Measurements from ENCODE around the gene C1orf232. TPM values are rescaled to one million over a fixed set of nuclear protein-coding genes. Genes with fewer than 3 reads are reported as not detected.
A peak's percentile ranks its signal among the peaks of the same experiment; 100 is the strongest.

C1orf232 gene
- total and polyA plus RNA-seq, 2 of the 13 experiments (the other 11 are each of a cell fraction or from before 2014, with no cell fraction given), result not detected

DNA sequence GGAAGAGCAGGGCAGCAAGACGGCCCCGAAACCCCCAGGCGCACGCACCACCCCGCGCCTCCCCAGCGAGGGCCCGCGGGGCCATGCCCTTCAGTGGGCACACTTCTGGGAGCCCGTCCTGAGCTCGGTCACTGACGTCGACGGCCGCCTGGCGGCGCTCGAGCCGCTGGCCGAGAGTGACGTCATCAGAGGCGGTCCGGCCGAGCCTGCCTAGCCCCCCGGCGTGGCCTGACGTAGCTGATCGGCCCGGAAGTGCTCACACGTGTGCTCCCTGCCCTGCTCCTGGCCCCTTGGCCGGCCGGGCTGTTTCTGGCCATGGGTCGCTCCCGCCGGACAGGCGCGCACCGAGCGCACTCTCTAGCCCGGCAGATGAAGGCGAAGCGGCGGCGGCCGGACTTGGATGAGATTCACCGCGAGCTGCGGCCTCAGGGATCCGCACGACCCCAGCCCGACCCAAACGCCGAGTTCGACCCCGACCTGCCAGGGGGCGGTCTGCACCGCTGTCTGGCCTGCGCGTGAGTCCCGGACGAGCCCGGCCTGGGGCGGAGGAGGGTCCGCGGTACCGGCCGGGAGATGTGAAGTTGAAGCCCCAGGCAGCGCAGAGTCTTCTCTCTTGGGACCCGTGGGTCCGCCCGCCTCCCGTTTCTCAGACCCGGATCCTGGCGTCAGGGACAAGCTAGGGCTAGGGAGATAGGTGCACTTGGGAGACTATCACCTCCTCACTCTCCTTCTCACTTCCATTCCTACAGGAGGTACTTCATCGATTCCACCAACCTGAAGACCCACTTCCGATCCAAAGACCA, 1.1 kb upstream of the C1orf232 start, which contains the start of gene ZNF593 (continued):
- TF ChIP-seq ZNF318 (CRISPR knock-in tag; IDR thresholded peaks at IDR 0.05), result no peak
- no peak for TF ChIP-seq NFIC (IDR thresholded peaks at IDR 0.05; ENCODE audit: low read length)
- no peak for TF ChIP-seq TBL1XR1 (IDR thresholded peaks at IDR 0.05; ENCODE audit: borderline replicate concordance, low read length, partially characterized antibody)
- TF ChIP-seq CREM (IDR thresholded peaks at IDR 0.05), result peak; percentile 95
- peak; percentile 88 for TF ChIP-seq CREM (CRISPR knock-in tag; IDR thresholded peaks at IDR 0.05)
- TF ChIP-seq ZNF292 (CRISPR knock-in tag; IDR thresholded peaks at IDR 0.05; ENCODE audit: borderline replicate concordance, low read depth), result peak; percentile 61; the same call in 1 of the 2 replicates
- TF ChIP-seq NCOA1 (CRISPR knock-in tag; IDR thresholded peaks at IDR 0.05), result 0 out of 2 replicates have a peak, but pooled peaks have one; percentile 63
- peak; percentile 90 for TF ChIP-seq ZMYM4 (CRISPR knock-in tag; IDR thresholded peaks at IDR 0.05)
- TF ChIP-seq LBX2 (CRISPR knock-in tag; IDR thresholded peaks at IDR 0.05; ENCODE audit: borderline replicate concordance), result peak; percentile 91; the same call in 1 of the 2 replicates
- peak; percentile 99 for TF ChIP-seq ZNF263 (CRISPR knock-in tag; IDR thresholded peaks at IDR 0.05)
- peak; percentile 98; the same call in 1 of the 2 replicates for TF ChIP-seq SALL2 (CRISPR knock-in tag; IDR thresholded peaks at IDR 0.05)
- peak; percentile 100 for TF ChIP-seq ATF7 (IDR thresholded peaks at IDR 0.05)
- TF ChIP-seq ATF7 (CRISPR knock-in tag; IDR thresholded peaks at IDR 0.05), result peak; percentile 99
- TF ChIP-seq NFATC3 (CRISPR knock-in tag; IDR thresholded peaks at IDR 0.05), result peak; percentile 86; the same call in 1 of the 2 replicates

Measured in HepG2 (cell line).